ENCODE data around the gene FAT3.

Gene FAT3

GRCh38 chr11:92224407-92225124 lies at the start of gene FAT3:
Gene FAT3, plus strand, starts transcription at chr11:92224818. Its CDS starts 127,295 bp downstream, at chr11:92352113.
- DNase-seq (ENCODE audit: low spot score): peak; percentile 9

DNA sequence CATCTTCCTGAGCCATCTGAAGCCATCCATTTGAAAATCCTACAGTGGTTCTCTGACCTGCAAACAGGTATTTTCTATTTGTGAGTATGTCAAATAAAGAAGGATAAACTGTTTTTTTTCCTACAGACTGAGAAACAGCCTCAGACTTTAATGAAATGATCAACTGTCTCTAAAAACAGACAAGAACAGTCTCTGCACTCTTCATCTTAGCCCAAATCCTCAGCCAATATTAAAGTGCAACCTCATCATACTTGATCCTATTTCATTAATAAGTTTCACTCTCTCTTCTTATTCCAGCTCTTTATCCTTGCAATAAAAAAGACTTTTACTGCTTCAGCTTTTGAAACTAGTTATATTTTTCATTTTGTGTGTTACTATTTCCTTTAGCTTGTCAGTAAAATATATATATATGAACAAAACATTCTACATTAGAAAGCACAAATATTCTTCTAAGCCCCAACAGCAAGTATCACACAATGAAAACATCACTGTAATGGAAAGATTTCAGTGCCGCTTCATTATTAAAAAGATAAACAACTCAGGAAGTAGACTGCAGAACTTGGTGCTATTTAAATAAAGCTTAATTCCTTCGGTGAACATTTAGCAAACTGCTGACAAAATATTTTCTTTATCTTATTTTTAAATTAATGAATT lies 45.5 kb upstream of the FAT3 start:
- no peak for DNase-seq (ENCODE audit: low spot score)

DNA sequence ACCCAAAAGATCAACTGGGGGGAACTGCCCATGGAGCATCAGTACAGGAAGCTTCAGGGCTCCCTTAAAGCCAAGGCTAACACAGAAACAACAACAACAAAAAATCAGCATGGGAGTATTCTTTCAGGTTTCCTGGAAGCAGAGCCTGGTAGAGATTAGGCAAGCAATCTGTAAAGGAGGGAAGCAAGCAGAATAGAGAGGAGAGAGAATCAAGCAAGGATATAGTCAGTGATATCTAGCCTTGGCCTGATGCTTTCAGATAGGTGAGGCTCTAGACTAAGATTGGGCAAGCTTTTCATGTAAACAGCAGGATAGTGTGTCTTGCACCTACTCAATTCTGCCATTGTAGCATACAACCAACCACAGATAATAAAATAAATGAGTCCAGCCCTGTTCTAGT lies 44.4 kb upstream of the FAT3 start:
- DNase-seq (ENCODE audit: low spot score): no peak

DNA sequence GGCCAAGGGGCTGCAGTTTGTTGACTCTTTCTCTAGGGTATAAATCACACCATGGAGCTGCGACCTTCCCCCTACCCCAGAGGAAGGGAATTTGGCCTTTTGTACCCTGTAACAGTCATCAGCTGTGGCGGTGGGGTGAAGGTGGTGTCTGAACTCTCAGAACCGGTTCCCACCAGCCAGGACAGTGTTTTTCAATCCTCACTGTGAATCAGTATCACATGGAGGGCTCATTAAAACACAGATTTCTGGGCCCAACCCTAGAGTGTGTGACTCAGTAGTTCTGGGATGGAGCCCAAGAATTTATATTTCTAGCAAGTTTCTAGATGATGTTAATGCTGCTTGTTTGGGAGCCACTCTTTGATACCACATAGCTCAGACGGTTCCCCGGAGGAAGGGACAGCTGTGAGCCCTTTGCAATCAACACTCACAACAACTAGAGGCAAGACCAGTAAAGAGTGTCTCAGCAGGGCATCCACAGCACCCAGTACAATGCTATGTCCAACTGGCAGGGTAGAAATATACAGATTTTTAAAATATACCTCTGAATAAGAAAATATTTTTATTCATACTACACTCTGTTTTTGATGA lies 43.9 kb upstream of the FAT3 start:
- peak; percentile 2 for DNase-seq (ENCODE audit: low spot score)

GRCh38 chr11:92190535-92191206 lies 33.9 kb upstream of the FAT3 start:
- no peak for DNase-seq (ENCODE audit: low spot score)

DNA sequence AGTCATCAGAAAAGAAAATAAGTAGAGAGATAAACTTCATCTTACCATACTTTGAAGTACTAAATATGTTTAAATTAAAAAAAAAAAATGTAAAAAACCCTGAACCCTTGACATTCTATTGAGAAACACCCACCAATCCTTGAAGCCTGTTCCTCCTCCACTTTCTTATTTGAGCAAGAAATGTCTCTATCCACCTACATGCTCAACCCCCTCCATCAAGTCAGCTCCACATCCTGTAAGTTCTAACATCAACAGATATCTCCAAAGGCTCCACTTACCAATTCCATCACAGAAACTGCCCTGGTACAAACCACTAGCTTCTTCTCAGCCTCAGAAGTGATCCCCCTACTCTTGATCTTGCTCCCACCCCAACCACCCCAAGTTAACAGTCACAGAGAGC lies 32.5 kb upstream of the FAT3 start:
- no peak for DNase-seq (ENCODE audit: low spot score)

GRCh38 chr11:92198268-92198667 lies 26.4 kb upstream of the FAT3 start:
- no peak for DNase-seq (ENCODE audit: low spot score)

GRCh38 chr11:92199991-92200390 lies 24.6 kb upstream of the FAT3 start:
- no peak for DNase-seq (ENCODE audit: low spot score)

DNA sequence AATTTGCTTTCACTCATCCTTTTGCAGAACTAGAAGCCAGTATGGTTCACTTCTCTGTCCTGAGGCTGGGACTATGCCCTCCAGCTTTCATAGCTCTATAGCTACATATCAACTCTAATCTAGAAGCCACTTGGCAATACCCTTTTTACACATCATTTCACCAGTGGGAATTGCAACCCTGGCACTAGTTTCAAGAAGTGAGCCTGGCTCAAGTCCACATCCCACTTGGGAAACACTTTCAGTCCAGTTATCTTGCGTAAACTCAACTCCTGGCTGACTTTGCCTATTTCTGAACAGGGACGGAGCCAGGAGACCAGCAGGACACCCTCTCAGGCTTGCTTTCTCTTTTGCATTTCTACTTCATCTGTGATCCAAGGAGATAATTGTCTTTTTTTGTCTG lies 19.9 kb upstream of the FAT3 start:
- no peak for DNase-seq (ENCODE audit: low spot score)

DNA sequence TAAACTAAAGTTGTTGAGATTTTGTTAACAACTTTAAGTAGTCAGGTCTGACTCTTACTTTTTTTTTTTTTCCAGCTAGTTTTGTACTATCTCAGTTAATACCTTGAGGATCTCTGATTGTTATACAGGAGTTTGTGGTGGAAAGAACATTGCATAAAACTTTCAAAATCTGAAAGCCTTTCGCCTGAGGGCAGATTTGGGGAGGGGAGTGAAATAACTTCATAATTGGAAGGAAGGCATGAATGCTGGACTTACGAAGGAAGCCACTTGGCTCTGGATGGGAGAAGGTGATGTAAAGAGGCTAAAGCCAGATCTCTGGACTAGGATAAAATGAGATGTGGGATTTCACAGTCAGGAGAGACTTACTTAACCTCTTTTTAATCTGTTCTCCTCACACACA lies 18.2 kb upstream of the FAT3 start:
- no peak for DNase-seq (ENCODE audit: low spot score)

- peak; percentile 46 for DNase-seq (ENCODE audit: low spot score)
These were observed 12.9 kb upstream of the FAT3 start for GRCh38 chr11:92211576-92212167.

DNA sequence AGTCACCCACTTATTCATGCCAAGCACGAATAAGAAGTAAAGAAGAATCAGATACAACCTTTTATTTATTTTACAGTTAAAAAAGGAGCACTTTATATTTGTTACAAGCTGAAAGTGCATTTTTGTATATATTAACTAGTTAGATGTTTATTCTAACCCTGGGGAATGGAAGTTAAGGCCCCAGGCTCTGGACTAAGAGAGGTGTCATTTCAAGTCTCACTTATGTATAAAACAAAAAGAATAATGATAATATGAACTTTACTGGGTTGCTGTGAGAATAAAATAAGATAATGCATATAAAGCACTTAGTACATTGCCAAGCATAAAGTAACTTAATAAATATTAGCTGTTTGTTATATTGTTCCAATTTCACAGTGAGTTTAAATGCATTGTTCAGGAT lies 12.1 kb upstream of the FAT3 start:
- DNase-seq (ENCODE audit: low spot score): no peak

DNA sequence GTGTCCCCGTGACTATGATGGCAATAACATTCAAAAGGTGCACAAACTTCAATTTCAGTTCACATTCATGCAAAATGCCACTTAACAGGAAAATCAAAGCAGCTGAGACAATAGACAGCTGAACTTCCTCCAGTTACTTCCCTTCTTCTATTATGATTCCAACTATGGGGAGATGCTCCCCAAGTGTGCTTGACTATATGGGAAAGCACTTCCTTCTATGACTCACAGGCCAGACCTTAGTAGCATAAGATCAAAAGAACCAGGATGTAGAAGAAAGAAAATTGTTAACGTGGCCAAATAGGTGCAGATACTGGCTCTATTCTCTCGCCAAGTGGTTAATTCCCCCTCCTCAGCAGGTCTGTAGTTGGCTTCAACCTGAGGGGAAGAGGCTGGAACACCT lies 7.8 kb upstream of the FAT3 start:
- DNase-seq (ENCODE audit: low spot score): no peak

GRCh38 chr11:92219476-92219875 lies 5.1 kb upstream of the FAT3 start:
- no peak for DNase-seq (ENCODE audit: low spot score)

- no peak for DNase-seq (ENCODE audit: low spot score)
These were observed 1.9 kb upstream of the FAT3 start for GRCh38 chr11:92222701-92223100.

DNA sequence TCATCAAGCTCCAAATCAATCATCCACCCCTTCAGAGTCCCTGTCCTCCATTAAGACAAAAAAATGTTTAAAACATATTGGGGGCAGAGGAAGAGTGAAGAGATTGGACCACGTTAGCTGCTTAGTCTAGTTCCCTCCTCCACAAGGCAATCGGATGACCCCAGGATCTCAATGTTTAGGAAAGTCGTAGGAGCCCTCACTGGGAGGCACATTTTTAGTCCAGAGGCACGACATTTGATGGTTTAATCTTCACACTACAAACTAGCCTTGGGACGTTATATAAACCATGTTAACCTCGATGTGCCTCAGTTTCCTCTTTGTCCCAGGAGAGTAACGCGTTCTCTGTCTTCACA lies 588 bp upstream of the FAT3 start:
- DNase-seq (ENCODE audit: low spot score): no peak

- no peak for DNase-seq (ENCODE audit: low spot score)
These were observed 528 bp downstream of the FAT3 start for GRCh38 chr11:92225125-92225567.

DNA sequence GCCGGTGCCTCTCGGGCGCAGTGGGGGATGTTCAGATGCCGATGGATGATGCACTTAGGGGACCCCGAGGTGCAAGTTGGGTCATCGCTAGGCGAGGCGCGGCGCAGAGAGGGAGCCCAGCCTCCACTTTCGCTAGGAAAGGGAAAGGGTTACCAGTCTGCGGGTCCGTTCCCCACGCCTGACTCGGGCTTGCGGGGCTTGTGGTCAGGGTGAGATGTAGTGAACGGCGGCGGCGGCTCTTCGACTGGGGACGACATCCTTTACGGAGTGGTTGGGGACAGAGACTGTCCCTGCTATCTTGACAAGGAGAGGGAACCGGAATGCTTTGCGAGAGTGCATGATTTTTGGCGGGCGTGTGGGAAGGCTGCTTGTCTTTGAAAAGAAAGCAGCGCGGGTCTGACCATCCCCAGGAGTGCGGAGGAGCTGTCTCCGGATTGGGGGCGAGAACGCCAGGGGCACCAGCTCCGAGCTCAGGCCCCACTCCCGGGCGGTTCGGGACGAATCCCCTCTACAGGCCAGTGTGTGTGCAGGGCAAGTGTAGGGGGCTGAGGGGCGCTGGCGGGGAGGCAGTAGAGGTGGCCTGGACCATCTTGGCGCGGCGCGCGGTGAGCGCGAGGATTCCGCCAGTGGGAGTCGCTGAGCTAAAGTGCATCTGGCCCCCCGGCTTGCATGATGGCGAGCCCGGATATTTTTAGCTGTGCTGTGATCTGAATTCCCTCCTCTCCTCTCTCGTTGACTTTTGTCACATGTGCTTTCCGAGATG lies 1.1 kb downstream of the FAT3 start:
- DNase-seq (ENCODE audit: low spot score): peak; percentile 24

DNA sequence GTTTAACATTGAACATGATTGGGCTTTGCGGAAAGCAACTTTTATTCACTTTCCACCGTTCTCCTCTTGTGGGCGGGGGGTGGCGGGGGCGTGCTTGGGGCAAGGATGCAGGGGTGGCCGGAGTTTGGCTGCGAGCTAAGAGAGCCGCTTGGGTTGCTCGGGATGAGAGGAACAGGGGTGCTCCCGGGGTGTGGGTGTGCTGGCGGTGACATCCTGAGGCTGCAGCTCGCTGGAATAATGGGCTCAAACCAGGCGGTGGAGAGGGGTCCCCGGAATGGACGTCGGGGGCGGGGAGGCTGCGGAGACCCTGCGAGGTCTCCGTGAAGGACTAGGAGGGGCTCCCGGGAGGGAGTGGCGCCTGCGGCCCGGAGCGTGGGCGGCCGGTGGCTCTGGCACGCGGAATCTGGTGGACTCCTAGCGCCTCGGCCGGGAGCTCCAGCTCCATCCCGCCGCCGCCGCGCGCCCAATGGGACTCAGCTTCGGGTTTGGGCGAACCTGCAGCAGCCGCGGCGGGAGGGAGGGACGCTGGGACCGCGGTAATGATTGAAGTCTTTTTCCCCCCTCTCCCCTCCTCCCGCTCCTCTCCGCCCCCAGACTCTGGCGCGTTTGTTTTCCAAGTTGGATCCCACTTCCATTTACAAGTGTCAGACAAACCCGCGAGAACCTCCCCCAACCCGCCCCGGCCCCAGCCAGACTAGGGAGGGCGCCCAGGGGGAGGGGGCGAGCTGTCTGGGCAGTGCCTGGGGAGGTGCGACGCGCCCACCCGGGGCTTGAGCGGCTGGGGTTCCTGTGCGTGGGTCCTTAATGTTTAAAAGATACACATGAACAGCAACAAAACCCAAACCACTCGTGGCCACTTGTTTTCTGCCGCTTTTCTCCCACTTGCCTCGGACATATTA lies 2.0 kb downstream of the FAT3 start:
- no peak for DNase-seq (ENCODE audit: low spot score)

DNA sequence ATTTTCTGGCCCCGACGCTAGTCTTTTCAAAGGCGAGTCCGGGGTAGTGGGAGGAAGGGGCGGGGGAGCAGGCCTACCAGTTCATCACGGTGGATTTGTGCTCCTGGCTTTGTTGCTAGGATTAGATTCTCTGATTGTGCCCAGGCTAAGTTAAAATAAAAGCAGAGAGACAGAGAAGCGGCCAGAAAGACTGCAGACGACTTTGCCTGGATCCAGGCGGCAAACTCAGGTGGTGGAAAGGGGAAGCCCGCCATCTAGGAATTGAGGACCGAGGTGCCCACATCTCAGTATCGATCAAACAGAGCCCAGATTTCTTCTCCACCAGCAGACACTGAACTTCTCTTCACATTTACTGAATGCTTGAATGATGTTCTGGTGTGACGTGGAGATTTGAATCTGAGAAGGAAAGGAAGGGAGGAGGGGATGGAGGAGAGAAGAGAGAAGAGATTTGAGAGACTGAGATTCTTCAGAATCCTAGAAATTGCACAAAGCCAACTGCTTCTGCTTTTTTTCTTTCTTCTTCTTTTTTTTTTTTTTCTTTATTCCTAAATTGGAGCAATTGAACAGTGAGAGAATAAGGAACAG lies 2.7 kb downstream of the FAT3 start:
- DNase-seq (ENCODE audit: low spot score): no peak
